ENCODE data around the gene UNC5A. TPM values are rescaled to one million over a fixed set of nuclear protein-coding genes. Genes with fewer than 3 reads are reported as not detected.

The UNC5A gene
- total RNA-seq, 1 donor from 2014 or later: 1.1 TPM

GRCh38 chr5:176779537-176779936 lies 30.8 kb upstream of the UNC5A start:
- no peaks in the 10 kb centered on the region for H3K36me3 ChIP-seq (ENCODE audit: control insufficient read depth, insufficient read depth, low read length)
- DNase-seq (ENCODE audit: low read depth): no peak
- peaks cover 2% of the 10 kb centered on the region for H3K27me3 ChIP-seq (ENCODE audit: control insufficient read depth, insufficient read depth, low read length)
- no peak overlapping the region for H3K4me3 ChIP-seq (ENCODE audit: low read depth, low read length)
- no peak for TF ChIP-seq CTCF (IDR thresholded peaks at IDR 0.05; ENCODE audit: insufficient read depth, low read length, poor library complexity, severe bottlenecking)

GRCh38 chr5:176780176-176781053 lies 29.9 kb upstream of the UNC5A start:
- no peak for DNase-seq (ENCODE audit: low read depth)
- no peak for TF ChIP-seq CTCF (IDR thresholded peaks at IDR 0.05; ENCODE audit: insufficient read depth, low read length, poor library complexity, severe bottlenecking)

DNA sequence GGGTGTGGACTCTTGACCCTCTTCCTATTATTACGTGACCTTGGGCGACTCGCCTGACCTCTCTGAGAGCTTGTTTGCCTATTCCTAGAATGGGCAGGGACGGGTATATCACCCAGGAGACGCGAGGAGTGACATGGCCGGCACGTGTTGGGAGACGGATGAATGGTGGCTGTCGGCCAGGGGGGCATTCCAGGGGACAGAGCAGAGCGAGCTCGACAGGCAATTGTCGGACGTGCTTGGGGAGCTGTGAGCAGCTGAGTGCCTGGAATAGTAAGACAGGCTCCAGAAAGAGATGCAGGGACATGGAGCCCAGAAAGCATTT lies 29.3 kb upstream of the UNC5A start:
- DNase-seq (ENCODE audit: low read depth): no peak
- Histone ChIP-seq H3K4me3 (ENCODE audit: low read depth, low read length) (no peak overlapping the region), H3K27me3 (ENCODE audit: control insufficient read depth, insufficient read depth, low read length) (no peaks in the 10 kb centered on the region), H3K36me3 (ENCODE audit: control insufficient read depth, insufficient read depth, low read length) (no peaks in the 10 kb centered on the region)
- TF ChIP-seq CTCF (IDR thresholded peaks at IDR 0.05; ENCODE audit: insufficient read depth, low read length, poor library complexity, severe bottlenecking): no peak

More at GRCh38 chr5:176780176-176781053, 29.9 kb upstream of the UNC5A start:
- Histone ChIP-seq H3K36me3 (ENCODE audit: control insufficient read depth, insufficient read depth, low read length) (no peaks in the 10 kb centered on the region), H3K4me3 (ENCODE audit: low read depth, low read length) (no peak overlapping the region), H3K27me3 (ENCODE audit: control insufficient read depth, insufficient read depth, low read length) (no peaks in the 10 kb centered on the region)

GRCh38 chr5:176781638-176782570 lies 28.5 kb upstream of the UNC5A start:
- Histone ChIP-seq H3K36me3 (ENCODE audit: control insufficient read depth, insufficient read depth, low read length) (no peaks in the 10 kb centered on the region), H3K4me3 (ENCODE audit: low read depth, low read length) (no peak overlapping the region), H3K27me3 (ENCODE audit: control insufficient read depth, insufficient read depth, low read length) (peaks cover under 1% of the 10 kb centered on the region)
- no peak for TF ChIP-seq CTCF (IDR thresholded peaks at IDR 0.05; ENCODE audit: insufficient read depth, low read length, poor library complexity, severe bottlenecking)
- DNase-seq (ENCODE audit: low read depth): no peak

DNA sequence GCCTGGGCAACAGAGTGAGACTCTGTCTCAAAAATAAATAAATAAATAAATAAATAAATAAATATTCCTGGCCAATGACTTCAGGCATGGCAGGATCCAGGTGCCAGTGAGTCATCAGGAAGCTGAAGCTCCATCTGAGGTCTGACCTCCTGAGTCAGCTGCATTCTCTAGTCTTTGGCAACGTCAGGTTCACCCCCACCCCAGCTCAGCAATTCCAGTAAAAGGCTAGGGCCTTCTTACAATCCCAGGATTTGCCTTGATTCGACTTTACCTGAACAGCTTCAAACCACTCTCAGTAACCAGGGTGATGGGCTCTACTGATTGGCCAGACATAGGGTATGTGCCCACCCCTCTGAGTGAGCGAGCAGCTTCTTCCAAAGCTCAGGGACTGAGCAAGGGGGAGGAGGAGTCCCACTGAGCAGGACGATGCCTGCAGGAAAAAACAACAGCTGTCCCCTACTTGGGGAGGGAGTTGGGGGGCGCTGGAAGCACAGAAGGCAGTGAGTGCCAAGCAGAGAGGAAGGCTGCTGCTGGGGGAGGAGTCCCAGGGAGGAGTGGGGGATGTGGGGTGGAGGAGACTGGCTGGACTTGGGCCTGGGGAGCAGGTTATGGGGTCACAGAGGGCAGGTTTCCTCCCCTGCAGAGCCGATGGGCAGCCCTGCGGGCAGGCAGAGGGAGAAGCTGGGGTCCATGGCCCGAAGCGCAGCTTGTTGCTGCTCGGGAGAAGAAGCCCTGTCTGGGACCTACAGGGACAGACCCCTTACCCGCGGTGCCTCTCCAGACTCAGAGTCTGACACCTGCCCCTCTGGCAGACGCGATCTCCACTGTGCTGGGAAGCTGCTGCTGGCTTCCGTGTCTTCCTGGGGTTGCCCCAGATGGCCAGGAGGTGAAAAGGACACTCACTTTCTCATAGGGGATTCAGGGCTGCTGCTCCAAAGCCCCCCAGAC lies 25.9 kb upstream of the UNC5A start:
- no peak for TF ChIP-seq CTCF (IDR thresholded peaks at IDR 0.05; ENCODE audit: insufficient read depth, low read length, poor library complexity, severe bottlenecking)
- peak; percentile 98 for DNase-seq (ENCODE audit: low read depth)
- Histone ChIP-seq H3K4me3 (ENCODE audit: low read depth, low read length) (no peak overlapping the region), H3K36me3 (ENCODE audit: control insufficient read depth, insufficient read depth, low read length) (no peaks in the 10 kb centered on the region), H3K27me3 (ENCODE audit: control insufficient read depth, insufficient read depth, low read length) (peaks cover 4% of the 10 kb centered on the region)
